Omental fat pad (tissue), 4 donors: ENCODE measurements around the gene PRTN3. TPM values are rescaled to one million over a fixed set of nuclear protein-coding genes. Genes with fewer than 3 reads are reported as not detected.

ENCODE experiments used
- small RNA-seq: library from RNA; depleted of rRNA; stranded (forward); fragments of <200 nt; gene quantifications from one replicate; pipeline ENCODE3, GENCODE V24; 2016
- total RNA-seq, 4 donors: library from RNA; depleted of rRNA; stranded (reverse); fragments of >200 nt; gene quantifications; one replicate each; pipeline ENCODE4 v1.1.0, GENCODE V29; 2016

PRTN3 gene
- total RNA-seq, 4 donors from 2014 or later, result not detected

Small RNAs within 50 kb of the gene (small RNA-seq; reads per million reads assigned to genes)
- gene MIR3187, result not detected
- gene RNU6-9, result 0.39 reads per million

Other genes with a start within 250 kb of the PRTN3 start
- gene POLRMT, start 207.5 kb upstream of the PRTN3 start, total RNA-seq, result 10 to 100 TPM; 17.3 to 33.8 (median 30.1) TPM
- gene FGF22, start 201.1 kb upstream of the PRTN3 start, total RNA-seq, result under 1 TPM in 1 of 4 donors, not detected in 3; 0.38 TPM
- 10 to 100 TPM; 40.1 to 87.7 (median 47.7) TPM for gene RNF126, start 177.8 kb upstream of the PRTN3 start, total RNA-seq
- 100 to 1,000 TPM; 120 to 212 (median 152) TPM for gene FSTL3, start 164.6 kb upstream of the PRTN3 start, total RNA-seq
- under 1 TPM in 1 of 4 donors, not detected in 3; 0.95 TPM for gene PRSS57, start 145.5 kb upstream of the PRTN3 start, total RNA-seq
- gene PALM, start 132.1 kb upstream of the PRTN3 start, total RNA-seq, result 100 to 1,000 TPM in 1 of 4 donors, 10 to 100 TPM in 3; 44.6 to 119 (median 54.8) TPM
- 1 to 10 TPM in 3 of 4 donors, not detected in 1; 1.4 to 9.6 (median 3.2) TPM for gene MISP, start 89.9 kb upstream of the PRTN3 start, total RNA-seq
- 100 to 1,000 TPM; 106 to 195 (median 137) TPM for gene PTBP1, start 43.5 kb upstream of the PRTN3 start, total RNA-seq
- gene PLPPR3, start 19.0 kb upstream of the PRTN3 start, total RNA-seq, result not detected
- gene AZU1, start 13.2 kb upstream of the PRTN3 start, total RNA-seq, result 1 to 10 TPM in 1 of 4 donors, not detected in 3; 1.1 TPM
- 1 to 10 TPM in 2 of 4 donors, under 1 TPM in 1, not detected in 1; 0.72 to 7.7 (median 1.0) TPM for gene ELANE, start 11.3 kb downstream of the PRTN3 start, total RNA-seq
- gene CFD, start 18.7 kb downstream of the PRTN3 start, total RNA-seq, result 1,000 to 10,000 TPM; 1,367 to 3,469 (median 2,171) TPM
- 10 to 100 TPM; 20.1 to 34.0 (median 24.5) TPM for gene MED16, start 52.2 kb downstream of the PRTN3 start, total RNA-seq
- gene RNU6-9, start 52.5 kb downstream of the PRTN3 start, total RNA-seq, result not detected
- gene R3HDM4, start 72.2 kb downstream of the PRTN3 start, total RNA-seq, result 10 to 100 TPM; 27.1 to 55.2 (median 44.4) TPM
- gene KISS1R, start 76.3 kb downstream of the PRTN3 start, total RNA-seq, result under 1 TPM in 1 of 4 donors, not detected in 3; 0.24 TPM
- gene ARID3A, start 85.0 kb downstream of the PRTN3 start, total RNA-seq, result 10 to 100 TPM in 2 of 4 donors, 1 to 10 TPM in 2; 3.7 to 15.1 (median 7.7) TPM
- 10 to 100 TPM; 22.8 to 69.4 (median 37.5) TPM for gene WDR18, start 143.3 kb downstream of the PRTN3 start, total RNA-seq
- gene GRIN3B, start 159.4 kb downstream of the PRTN3 start, total RNA-seq, result under 1 TPM in 1 of 4 donors, not detected in 3; 0.24 TPM
- gene TMEM259, start 180.1 kb downstream of the PRTN3 start, total RNA-seq, result 100 to 1,000 TPM; 112 to 164 (median 161) TPM
- gene RNU6-2, start 180.5 kb downstream of the PRTN3 start, total RNA-seq, result not detected
- gene CNN2, start 185.6 kb downstream of the PRTN3 start, total RNA-seq, result 10 to 100 TPM; 39.6 to 75.4 (median 60.8) TPM
- gene ABCA7, start 199.1 kb downstream of the PRTN3 start, total RNA-seq, result 10 to 100 TPM; 10.3 to 29.8 (median 15.9) TPM
- gene ARHGAP45, start 226.2 kb downstream of the PRTN3 start, total RNA-seq, result 10 to 100 TPM; 21.4 to 97.6 (median 36.3) TPM